ENCODE measurements around the gene SYT2.
"Not testable (repeated sequence)": the region's sequence is repeated elsewhere in the genome, so short reads cannot be mapped to it uniquely, and the experiment has no call there.

Gene SYT2

DNA sequence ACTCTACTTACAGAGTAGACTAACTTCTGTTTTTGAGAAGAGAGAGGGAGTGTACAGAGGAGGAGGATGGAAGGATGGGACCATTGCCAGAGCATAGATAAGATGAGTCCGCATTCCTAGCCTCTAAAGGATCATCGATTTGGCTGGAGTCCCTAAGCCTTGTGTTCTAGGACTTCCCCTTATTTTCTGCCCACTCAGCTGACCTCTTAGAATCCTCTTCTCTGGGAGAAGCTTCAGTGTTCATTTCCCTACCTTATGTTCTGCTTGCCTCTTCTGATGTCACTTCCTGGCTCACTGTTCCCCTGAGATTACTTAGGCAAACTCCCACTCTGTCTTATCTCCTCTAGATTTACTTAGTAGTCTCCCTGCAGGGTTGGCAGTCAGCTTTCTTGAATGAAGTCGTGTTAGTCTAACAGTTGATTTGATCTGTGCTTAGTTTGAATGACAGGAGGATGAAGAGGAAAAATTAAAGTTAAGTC, 156.7 kb downstream of the SYT2 start:
- no peaks in the 10 kb centered on the region for H3K9me3 ChIP-seq (ENCODE audit: control insufficient read depth, insufficient read depth, low read length)
- peaks cover 5% of the 10 kb centered on the region; the same call in 1 of the 2 replicates for H3K4me1 ChIP-seq (ENCODE audit: control insufficient read depth, insufficient read depth, low read length)
- no peak overlapping the region for H3K4me3 ChIP-seq (ENCODE audit: low read depth, low read length)
- no peaks in the 10 kb centered on the region for H3K27me3 ChIP-seq (ENCODE audit: control insufficient read depth, insufficient read depth, low read length)
- peak overlapping the region; percentile 59 for H3K27ac ChIP-seq (ENCODE audit: low read depth, low read length)
- H3K9ac ChIP-seq (ENCODE audit: low read depth, low read length) = no peak overlapping the region
- H3K36me3 ChIP-seq (ENCODE audit: control insufficient read depth, insufficient read depth, low read length) = no peaks in the 10 kb centered on the region

DNA sequence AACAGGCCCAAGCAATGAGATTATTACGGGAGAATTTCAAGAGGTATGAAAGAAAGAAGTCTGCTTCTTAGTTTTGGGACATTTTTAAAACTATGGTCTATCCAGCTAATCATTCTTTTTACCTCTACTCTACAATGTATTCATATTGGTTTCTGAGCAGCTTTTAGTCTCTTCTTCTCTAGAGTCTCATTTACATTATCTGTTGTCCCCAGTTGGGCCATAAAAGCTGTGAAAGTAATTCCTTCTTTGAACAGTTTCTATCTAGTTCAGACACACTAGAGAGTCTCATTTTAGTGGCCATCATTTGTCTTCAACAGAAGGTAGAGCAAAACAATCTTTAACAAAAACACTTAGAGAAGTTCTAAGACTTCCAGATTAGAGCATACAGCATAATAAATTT, 157.2 kb downstream of the SYT2 start:
- not testable (repeated sequence) for H3K27me3 ChIP-seq (ENCODE audit: control insufficient read depth, insufficient read depth, low read length); H3K4me3 ChIP-seq (ENCODE audit: low read depth, low read length); H3K9ac ChIP-seq (ENCODE audit: low read depth, low read length); H3K9me3 ChIP-seq (ENCODE audit: control insufficient read depth, insufficient read depth, low read length); H3K36me3 ChIP-seq (ENCODE audit: control insufficient read depth, insufficient read depth, low read length); H3K27ac ChIP-seq (ENCODE audit: low read depth, low read length); H3K4me1 ChIP-seq (ENCODE audit: control insufficient read depth, insufficient read depth, low read length)

DNA sequence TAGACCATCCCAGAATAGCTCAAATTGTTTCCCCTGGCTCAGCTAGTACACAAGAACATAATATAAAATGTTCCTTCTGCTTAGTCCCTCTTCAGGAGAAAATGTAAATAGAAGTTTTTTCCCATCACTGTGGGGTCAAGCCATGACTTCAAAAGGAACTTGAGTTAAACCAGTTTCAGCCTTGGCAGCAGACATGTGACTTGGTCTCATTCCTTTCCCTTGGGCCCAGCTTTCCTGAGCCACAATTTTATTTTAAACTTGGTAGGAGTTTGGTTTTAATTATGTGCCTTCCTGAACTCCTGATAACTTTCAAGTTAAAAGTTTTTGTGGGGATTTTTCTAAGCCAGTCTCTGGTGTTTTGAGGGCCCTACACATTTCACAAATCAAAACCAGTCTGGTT, 157.6 kb downstream of the SYT2 start:
- not testable (repeated sequence) for H3K36me3 ChIP-seq (ENCODE audit: control insufficient read depth, insufficient read depth, low read length); H3K9ac ChIP-seq (ENCODE audit: low read depth, low read length); H3K4me3 ChIP-seq (ENCODE audit: low read depth, low read length); H3K9me3 ChIP-seq (ENCODE audit: control insufficient read depth, insufficient read depth, low read length); H3K27me3 ChIP-seq (ENCODE audit: control insufficient read depth, insufficient read depth, low read length); H3K4me1 ChIP-seq (ENCODE audit: control insufficient read depth, insufficient read depth, low read length); H3K27ac ChIP-seq (ENCODE audit: low read depth, low read length)

DNA sequence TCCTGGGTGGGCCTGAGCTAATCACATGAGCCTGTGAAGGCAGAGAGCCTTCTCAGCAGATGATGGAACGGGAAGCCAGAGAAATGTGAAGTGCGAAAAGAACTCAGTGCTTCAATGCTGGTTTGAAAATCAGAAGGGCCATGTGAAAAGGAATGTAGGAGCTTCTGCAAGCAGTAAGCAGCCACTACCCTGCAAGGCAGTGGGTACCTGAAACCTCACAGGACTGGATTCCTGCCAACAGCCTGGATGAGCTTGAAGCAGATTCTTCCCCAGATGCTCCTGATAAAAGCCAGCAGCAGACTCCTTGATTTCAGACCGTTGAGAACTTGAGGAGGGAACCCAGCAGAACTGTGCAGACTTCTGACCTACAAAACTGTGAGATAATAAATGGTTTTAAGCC, 158.6 kb downstream of the SYT2 start:
- Histone ChIP-seq H3K9ac (ENCODE audit: low read depth, low read length) (no peak overlapping the region), H3K4me3 (ENCODE audit: low read depth, low read length) (no peak overlapping the region), H3K4me1 (ENCODE audit: control insufficient read depth, insufficient read depth, low read length) (no peaks in the 10 kb centered on the region), H3K27ac (ENCODE audit: low read depth, low read length) (no peak overlapping the region), H3K9me3 (ENCODE audit: control insufficient read depth, insufficient read depth, low read length) (no peaks in the 10 kb centered on the region), H3K27me3 (ENCODE audit: control insufficient read depth, insufficient read depth, low read length) (no peaks in the 10 kb centered on the region), H3K36me3 (ENCODE audit: control insufficient read depth, insufficient read depth, low read length) (no peaks in the 10 kb centered on the region)

DNA sequence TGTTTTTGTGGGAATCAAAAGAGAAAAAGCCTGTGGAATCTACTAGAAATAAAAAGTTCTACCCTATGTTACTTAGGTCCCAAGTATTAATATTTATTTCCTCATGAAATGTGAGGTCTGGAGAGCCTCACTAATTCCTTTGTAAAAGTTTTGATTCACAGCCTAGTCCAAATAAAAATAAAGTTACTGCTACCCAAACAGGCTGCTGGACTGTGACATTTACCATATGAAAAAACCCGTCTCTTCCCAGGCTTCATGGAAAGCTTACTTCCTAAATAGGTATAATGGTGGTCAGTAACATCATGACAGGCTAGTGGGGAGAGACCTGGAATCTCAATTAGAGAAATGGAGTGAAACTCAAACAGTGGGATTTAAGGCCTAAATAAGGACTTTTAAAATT, 160.2 kb downstream of the SYT2 start:
- not testable (repeated sequence) for H3K9ac ChIP-seq (ENCODE audit: low read depth, low read length); H3K36me3 ChIP-seq (ENCODE audit: control insufficient read depth, insufficient read depth, low read length); H3K4me3 ChIP-seq (ENCODE audit: low read depth, low read length); H3K4me1 ChIP-seq (ENCODE audit: control insufficient read depth, insufficient read depth, low read length); H3K27me3 ChIP-seq (ENCODE audit: control insufficient read depth, insufficient read depth, low read length); H3K27ac ChIP-seq (ENCODE audit: low read depth, low read length); H3K9me3 ChIP-seq (ENCODE audit: control insufficient read depth, insufficient read depth, low read length)

- no peaks in the 10 kb centered on the region for H3K4me1 ChIP-seq (ENCODE audit: control insufficient read depth, insufficient read depth, low read length)
- H3K27me3 ChIP-seq (ENCODE audit: control insufficient read depth, insufficient read depth, low read length) = no peaks in the 10 kb centered on the region
- no peaks in the 10 kb centered on the region for H3K36me3 ChIP-seq (ENCODE audit: control insufficient read depth, insufficient read depth, low read length)
- H3K9ac ChIP-seq (ENCODE audit: low read depth, low read length) = no peak overlapping the region
- no peaks in the 10 kb centered on the region for H3K9me3 ChIP-seq (ENCODE audit: control insufficient read depth, insufficient read depth, low read length)
- no peak overlapping the region for H3K27ac ChIP-seq (ENCODE audit: low read depth, low read length)
- no peak overlapping the region for H3K4me3 ChIP-seq (ENCODE audit: low read depth, low read length)
Observed at GRCh38 chr1:202547215-202547614, 163.0 kb downstream of the SYT2 start.

GRCh38 chr1:202546796-202547195, 163.5 kb downstream of the SYT2 start:
- not testable (repeated sequence) for H3K36me3 ChIP-seq (ENCODE audit: control insufficient read depth, insufficient read depth, low read length); H3K27me3 ChIP-seq (ENCODE audit: control insufficient read depth, insufficient read depth, low read length); H3K4me1 ChIP-seq (ENCODE audit: control insufficient read depth, insufficient read depth, low read length); H3K9ac ChIP-seq (ENCODE audit: low read depth, low read length); H3K27ac ChIP-seq (ENCODE audit: low read depth, low read length); H3K9me3 ChIP-seq (ENCODE audit: control insufficient read depth, insufficient read depth, low read length); H3K4me3 ChIP-seq (ENCODE audit: low read depth, low read length)

- H3K9me3 ChIP-seq (ENCODE audit: control insufficient read depth, insufficient read depth, low read length); H3K4me3 ChIP-seq (ENCODE audit: low read depth, low read length); H3K36me3 ChIP-seq (ENCODE audit: control insufficient read depth, insufficient read depth, low read length); H3K4me1 ChIP-seq (ENCODE audit: control insufficient read depth, insufficient read depth, low read length); H3K27ac ChIP-seq (ENCODE audit: low read depth, low read length); H3K9ac ChIP-seq (ENCODE audit: low read depth, low read length); H3K27me3 ChIP-seq (ENCODE audit: control insufficient read depth, insufficient read depth, low read length): not testable (repeated sequence)
Observed at GRCh38 chr1:202546377-202546776, 163.9 kb downstream of the SYT2 start.

DNA sequence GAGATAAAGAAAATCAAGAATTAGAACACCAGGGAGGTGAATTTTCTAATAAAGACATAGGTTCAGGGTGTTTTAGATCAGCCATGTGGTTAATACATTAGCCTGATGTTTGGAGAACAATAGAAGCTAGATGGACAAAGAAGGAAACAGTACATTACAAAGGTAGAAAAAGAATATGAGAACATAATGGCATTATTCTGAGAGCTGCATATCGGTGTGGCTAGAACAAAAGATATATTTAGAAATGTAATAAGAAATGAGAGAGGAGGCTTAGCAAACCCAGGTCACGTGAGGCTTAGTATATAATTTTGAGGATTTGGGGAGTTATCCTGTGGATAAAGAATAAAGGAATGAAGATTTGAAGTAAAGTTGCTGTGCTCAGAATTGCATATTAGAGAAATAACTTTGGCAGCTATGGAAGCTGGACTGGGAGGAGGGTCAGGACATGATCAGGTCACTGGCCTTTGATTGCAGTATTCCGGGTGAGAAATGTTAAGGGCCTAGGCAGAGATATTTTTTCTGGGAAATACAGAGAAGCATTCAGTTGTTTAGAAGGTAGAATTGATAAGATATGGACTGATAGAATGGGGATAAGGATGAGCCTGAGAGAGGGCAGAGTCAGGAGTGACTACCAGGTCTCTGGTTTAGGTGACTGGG, 164.5 kb downstream of the SYT2 start:
- H3K9ac ChIP-seq (ENCODE audit: low read depth, low read length); H3K4me3 ChIP-seq (ENCODE audit: low read depth, low read length); H3K36me3 ChIP-seq (ENCODE audit: control insufficient read depth, insufficient read depth, low read length); H3K9me3 ChIP-seq (ENCODE audit: control insufficient read depth, insufficient read depth, low read length); H3K27ac ChIP-seq (ENCODE audit: low read depth, low read length); H3K27me3 ChIP-seq (ENCODE audit: control insufficient read depth, insufficient read depth, low read length); H3K4me1 ChIP-seq (ENCODE audit: control insufficient read depth, insufficient read depth, low read length): not testable (repeated sequence)

- not testable (repeated sequence) for H3K9me3 ChIP-seq (ENCODE audit: control insufficient read depth, insufficient read depth, low read length); H3K4me1 ChIP-seq (ENCODE audit: control insufficient read depth, insufficient read depth, low read length); H3K4me3 ChIP-seq (ENCODE audit: low read depth, low read length); H3K9ac ChIP-seq (ENCODE audit: low read depth, low read length); H3K36me3 ChIP-seq (ENCODE audit: control insufficient read depth, insufficient read depth, low read length); H3K27me3 ChIP-seq (ENCODE audit: control insufficient read depth, insufficient read depth, low read length); H3K27ac ChIP-seq (ENCODE audit: low read depth, low read length)
Observed at GRCh38 chr1:202544766-202545449, 165.3 kb downstream of the SYT2 start.

GRCh38 chr1:202543537-202543936, 166.7 kb downstream of the SYT2 start:
- not testable (repeated sequence) for H3K9ac ChIP-seq (ENCODE audit: low read depth, low read length); H3K36me3 ChIP-seq (ENCODE audit: control insufficient read depth, insufficient read depth, low read length); H3K27me3 ChIP-seq (ENCODE audit: control insufficient read depth, insufficient read depth, low read length); H3K27ac ChIP-seq (ENCODE audit: low read depth, low read length); H3K4me3 ChIP-seq (ENCODE audit: low read depth, low read length); H3K9me3 ChIP-seq (ENCODE audit: control insufficient read depth, insufficient read depth, low read length)
- H3K4me1 ChIP-seq (ENCODE audit: control insufficient read depth, insufficient read depth, low read length) = peaks cover 20% of the 10 kb centered on the region

Data from HUES48 (cell line).